ENCODE measurements around the gene LDB3.
"Not testable (repeated sequence)": the region's sequence is repeated elsewhere in the genome, so short reads cannot be mapped to it uniquely, and the experiment has no call there.

Gene LDB3

DNA sequence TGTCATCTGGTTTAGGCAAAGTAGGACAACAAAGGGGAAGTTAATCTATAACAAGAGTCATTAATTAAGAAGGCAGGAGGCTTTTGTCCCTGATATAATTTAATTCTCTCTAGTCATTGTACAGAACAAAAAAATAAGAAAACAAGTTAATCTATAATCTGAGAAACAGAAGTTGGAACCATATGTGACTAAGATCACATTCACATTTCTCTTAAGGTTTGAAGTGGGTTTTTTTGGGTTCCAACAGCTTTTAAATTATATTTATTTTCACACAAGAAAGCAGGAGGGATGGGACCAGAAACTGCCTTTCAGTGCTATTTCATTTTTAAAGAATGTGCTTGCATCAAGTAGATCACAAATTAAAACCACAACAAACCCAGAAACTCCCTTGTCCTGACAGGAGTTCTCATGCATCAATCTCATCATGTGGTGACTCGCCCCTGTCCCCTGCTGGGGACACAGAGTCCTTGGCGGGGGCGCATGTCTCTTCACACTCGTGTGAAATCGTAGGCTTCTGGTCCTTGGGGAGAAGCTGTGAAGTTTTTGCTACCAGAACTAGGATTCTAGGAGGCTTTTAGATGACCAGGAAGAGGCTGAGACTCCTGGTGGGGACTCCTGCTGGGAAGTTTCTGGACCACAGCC, 24.0 kb upstream of the LDB3 start:
- Histone ChIP-seq H3K27me3 (ENCODE audit: control insufficient read depth in 5 of 5, insufficient read depth in 4 of 5, low read length in 5 of 5) (peaks cover 0 to 6% (median 0%) of the 10 kb centered on the region in 5 donors), H3K27ac (ENCODE audit: low read depth, low read length) (no peak overlapping the region), H3K4me3 (ENCODE audit: low read depth in 1 of 5, low read length in 5 of 5) (no peak overlapping the region), H3K4me1 (ENCODE audit: control insufficient read depth in 5 of 5, insufficient read depth in 5 of 5, low read length in 5 of 5) (peaks cover 3 to 19% (median 13%) of the 10 kb centered on the region in 5 donors), H3K36me3 (ENCODE audit: control insufficient read depth in 5 of 5, insufficient read depth in 5 of 5, low read length in 5 of 5) (no peaks in the 10 kb centered on the region), H3K9ac (ENCODE audit: low read length in 5 of 5) (no peak overlapping the region), H3K9me3 (ENCODE audit: control insufficient read depth in 5 of 5, low read length in 5 of 5) (no peaks in the 10 kb centered on the region)

DNA sequence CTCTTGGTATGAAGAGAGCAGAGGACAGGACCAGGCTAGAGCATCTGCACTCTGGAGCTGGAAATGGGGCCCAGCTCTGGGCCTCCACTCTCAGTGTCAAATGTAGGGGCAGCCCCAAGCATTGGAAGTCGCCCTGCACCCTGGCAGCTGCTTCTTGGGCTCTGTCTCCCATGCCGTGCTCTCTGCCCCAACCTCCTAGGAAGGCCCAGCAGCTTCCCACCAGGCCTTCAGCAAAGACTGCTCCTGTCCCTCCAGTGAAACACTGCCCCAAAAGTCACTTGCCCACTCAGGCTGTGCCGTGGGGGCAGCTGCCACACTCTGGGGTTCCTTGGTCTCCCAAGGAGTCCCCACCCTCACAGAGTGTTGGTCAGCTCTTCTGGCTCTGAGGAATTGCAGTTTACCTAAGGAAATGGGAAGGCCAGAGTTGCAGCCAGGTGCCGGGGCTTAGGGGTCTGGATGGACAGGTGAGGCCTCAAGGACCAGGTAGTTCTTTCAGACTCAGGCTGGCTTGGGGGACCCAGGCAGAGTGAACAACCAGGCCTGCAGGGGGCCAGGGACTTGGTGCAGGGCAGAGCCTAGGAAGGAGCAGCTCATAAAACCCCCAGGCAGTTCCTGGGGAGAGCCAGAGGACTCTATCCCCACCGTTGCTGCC, 23.4 kb upstream of the LDB3 start:
- no peaks in the 10 kb centered on the region for H3K36me3 ChIP-seq (ENCODE audit: control insufficient read depth in 5 of 5, insufficient read depth in 5 of 5, low read length in 5 of 5)
- no peak overlapping the region for H3K4me3 ChIP-seq (ENCODE audit: low read depth in 1 of 5, low read length in 5 of 5)
- H3K27me3 ChIP-seq (ENCODE audit: control insufficient read depth in 5 of 5, insufficient read depth in 4 of 5, low read length in 5 of 5), result peaks cover 0 to 6% (median 0%) of the 10 kb centered on the region in 5 donors
- H3K4me1 ChIP-seq (ENCODE audit: control insufficient read depth in 5 of 5, insufficient read depth in 5 of 5, low read length in 5 of 5), result peaks cover 3 to 25% (median 19%) of the 10 kb centered on the region in 5 donors
- H3K9ac ChIP-seq (ENCODE audit: low read length in 5 of 5), result no peak overlapping the region
- no peak overlapping the region for H3K27ac ChIP-seq (ENCODE audit: low read depth, low read length)
- no peaks in the 10 kb centered on the region for H3K9me3 ChIP-seq (ENCODE audit: control insufficient read depth in 5 of 5, low read length in 5 of 5)

DNA sequence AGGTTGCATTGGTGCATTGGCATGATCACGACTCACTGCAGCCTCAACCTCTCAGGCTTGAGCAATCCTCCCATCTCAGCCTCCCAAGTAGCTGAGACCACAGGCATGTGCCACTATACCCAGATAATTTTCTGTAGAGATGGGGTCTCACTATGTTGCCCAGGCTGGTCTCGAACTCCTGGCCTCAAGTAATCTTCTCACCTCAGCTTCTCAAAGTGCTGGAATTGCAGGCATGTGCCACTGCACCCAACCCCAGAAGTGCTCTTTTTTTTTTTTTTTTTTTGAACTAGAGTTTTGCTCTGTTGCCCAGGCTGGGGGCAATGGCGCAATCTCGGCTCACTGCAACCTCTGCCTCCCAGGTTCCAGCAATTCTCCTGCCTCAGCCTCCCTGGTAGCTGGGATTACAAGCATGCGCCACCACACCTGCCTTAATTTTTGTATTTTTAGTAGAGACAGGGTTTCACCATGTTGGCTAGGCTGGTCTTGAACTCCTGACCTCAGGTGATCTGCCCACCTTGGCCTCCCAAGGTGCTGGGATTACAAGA, 22.6 kb upstream of the LDB3 start:
- not testable (repeated sequence) for H3K27ac ChIP-seq (ENCODE audit: low read depth, low read length); H3K9ac ChIP-seq (ENCODE audit: low read length in 5 of 5); H3K4me3 ChIP-seq (ENCODE audit: low read depth in 1 of 5, low read length in 5 of 5); H3K9me3 ChIP-seq (ENCODE audit: control insufficient read depth in 5 of 5, low read length in 5 of 5); H3K36me3 ChIP-seq (ENCODE audit: control insufficient read depth in 5 of 5, insufficient read depth in 5 of 5, low read length in 5 of 5); H3K27me3 ChIP-seq (ENCODE audit: control insufficient read depth in 5 of 5, insufficient read depth in 4 of 5, low read length in 5 of 5)
- H3K4me1 ChIP-seq (ENCODE audit: control insufficient read depth in 5 of 5, insufficient read depth in 5 of 5, low read length in 5 of 5), result peaks cover 3 to 28% (median 23%) of the 10 kb centered on the region in 5 donors

DNA sequence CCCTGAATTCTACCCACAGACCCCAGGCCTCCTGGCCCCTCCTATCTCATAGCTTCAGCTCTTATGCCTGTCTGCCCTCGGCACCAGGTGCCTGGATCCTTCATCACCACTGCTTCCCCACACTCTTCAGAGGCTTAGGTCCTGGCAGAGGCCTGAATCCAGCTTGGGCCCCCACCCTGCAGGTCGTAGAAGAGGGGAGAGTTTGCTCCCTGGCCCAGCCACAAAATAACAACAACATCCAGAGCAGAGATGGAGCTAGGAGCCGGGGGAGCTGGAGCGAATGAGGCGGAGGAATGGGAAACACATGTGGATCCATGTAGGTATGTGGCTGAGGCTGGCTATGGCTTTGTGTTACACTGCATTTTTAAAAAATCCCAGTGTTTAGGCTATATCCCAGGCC, 21.8 kb upstream of the LDB3 start:
- no peaks in the 10 kb centered on the region for H3K36me3 ChIP-seq (ENCODE audit: control insufficient read depth in 5 of 5, insufficient read depth in 5 of 5, low read length in 5 of 5)
- H3K27me3 ChIP-seq (ENCODE audit: control insufficient read depth in 5 of 5, insufficient read depth in 4 of 5, low read length in 5 of 5), result peaks cover 0 to 6% (median 0%) of the 10 kb centered on the region in 5 donors
- H3K4me1 ChIP-seq (ENCODE audit: control insufficient read depth in 5 of 5, insufficient read depth in 5 of 5, low read length in 5 of 5), result peaks cover 3 to 28% (median 23%) of the 10 kb centered on the region in 5 donors
- no peak overlapping the region for H3K27ac ChIP-seq (ENCODE audit: low read depth, low read length)
- no peaks in the 10 kb centered on the region for H3K9me3 ChIP-seq (ENCODE audit: control insufficient read depth in 5 of 5, low read length in 5 of 5)
- H3K4me3 ChIP-seq (ENCODE audit: low read depth in 1 of 5, low read length in 5 of 5), result no peak overlapping the region
- no peak overlapping the region for H3K9ac ChIP-seq (ENCODE audit: low read length in 5 of 5)

DNA sequence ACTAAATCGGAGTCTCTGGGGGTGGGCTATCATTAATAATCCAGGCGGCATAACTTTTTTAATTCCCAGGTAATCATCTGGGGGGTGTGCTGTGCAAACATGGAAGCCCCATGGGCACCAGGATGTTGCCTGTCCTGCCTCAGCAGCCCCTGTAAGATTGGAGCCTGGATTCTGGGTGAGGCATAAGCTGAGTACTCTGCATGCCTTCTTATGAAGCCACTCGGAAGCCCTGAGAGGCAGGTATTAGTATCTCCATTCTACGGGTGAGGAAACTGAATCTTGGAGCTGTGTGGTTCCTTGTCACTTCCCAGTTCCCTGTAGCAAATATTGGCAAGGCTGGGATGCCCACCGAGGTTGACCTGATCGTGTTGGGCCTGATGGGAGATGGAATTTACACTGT, 21.4 kb upstream of the LDB3 start:
- Histone ChIP-seq H3K27me3 (ENCODE audit: control insufficient read depth in 5 of 5, insufficient read depth in 4 of 5, low read length in 5 of 5) (peaks cover 0 to 6% (median 0%) of the 10 kb centered on the region in 5 donors), H3K9me3 (ENCODE audit: control insufficient read depth in 5 of 5, low read length in 5 of 5) (no peaks in the 10 kb centered on the region), H3K27ac (ENCODE audit: low read depth, low read length) (no peak overlapping the region), H3K4me1 (ENCODE audit: control insufficient read depth in 5 of 5, insufficient read depth in 5 of 5, low read length in 5 of 5) (peaks cover 3 to 28% (median 23%) of the 10 kb centered on the region in 5 donors), H3K4me3 (ENCODE audit: low read depth in 1 of 5, low read length in 5 of 5) (no peak overlapping the region), H3K9ac (ENCODE audit: low read length in 5 of 5) (no peak overlapping the region), H3K36me3 (ENCODE audit: control insufficient read depth in 5 of 5, insufficient read depth in 5 of 5, low read length in 5 of 5) (no peaks in the 10 kb centered on the region)

DNA sequence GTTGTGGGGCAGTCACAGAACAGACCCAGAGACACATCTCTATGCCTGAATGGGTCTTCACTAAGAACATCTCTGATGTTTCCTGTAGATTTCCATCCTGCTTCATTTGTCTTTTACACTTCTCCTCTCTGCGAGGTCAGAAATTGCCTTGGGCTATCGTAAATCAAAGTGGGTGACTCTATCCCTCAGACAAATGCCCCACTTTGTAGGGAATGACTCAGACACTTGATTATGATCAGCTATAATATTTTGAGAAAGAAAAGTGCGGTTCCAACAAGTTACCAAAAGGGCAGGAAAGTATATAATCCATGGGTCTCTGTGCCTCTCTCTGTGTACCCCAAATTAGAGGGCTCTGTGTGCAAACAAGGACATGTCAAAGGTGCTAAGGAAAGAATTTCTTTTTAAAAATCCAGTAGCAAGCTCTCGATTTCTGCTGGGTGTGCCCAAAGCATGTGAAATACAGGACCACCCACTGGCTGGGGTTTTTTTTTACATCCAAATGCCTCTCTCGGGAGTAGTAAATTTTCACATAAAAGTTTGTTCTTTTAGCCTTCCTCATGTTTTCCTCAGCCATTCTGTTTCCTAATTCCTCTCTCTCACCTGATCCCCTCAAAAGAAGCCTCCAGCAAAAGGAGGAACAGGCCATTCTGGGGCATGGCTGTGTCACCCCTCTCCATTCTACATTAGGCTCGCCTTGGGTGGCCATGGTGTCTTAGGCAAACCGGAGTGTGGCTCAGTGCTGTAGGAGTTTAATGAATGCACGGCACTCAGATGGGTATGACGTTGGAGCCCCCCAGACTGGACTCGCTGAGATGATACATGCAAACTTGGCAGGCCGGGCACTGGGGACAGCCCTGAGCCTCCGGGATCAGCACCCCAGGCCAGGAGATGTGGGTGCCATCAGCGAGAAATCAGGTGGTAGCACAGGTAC, 20.3 kb upstream of the LDB3 start:
- Histone ChIP-seq H3K27ac (ENCODE audit: low read depth, low read length) (no peak overlapping the region), H3K4me1 (ENCODE audit: control insufficient read depth in 5 of 5, insufficient read depth in 5 of 5, low read length in 5 of 5) (peaks cover 3 to 31% (median 23%) of the 10 kb centered on the region in 5 donors), H3K9me3 (ENCODE audit: control insufficient read depth in 5 of 5, low read length in 5 of 5) (no peaks in the 10 kb centered on the region), H3K9ac (ENCODE audit: low read length in 5 of 5) (no peak overlapping the region), H3K4me3 (ENCODE audit: low read depth in 1 of 5, low read length in 5 of 5) (no peak overlapping the region), H3K36me3 (ENCODE audit: control insufficient read depth in 5 of 5, insufficient read depth in 5 of 5, low read length in 5 of 5) (no peaks in the 10 kb centered on the region), H3K27me3 (ENCODE audit: control insufficient read depth in 5 of 5, insufficient read depth in 4 of 5, low read length in 5 of 5) (peaks cover 0 to 9% (median 0%) of the 10 kb centered on the region in 5 donors)

DNA sequence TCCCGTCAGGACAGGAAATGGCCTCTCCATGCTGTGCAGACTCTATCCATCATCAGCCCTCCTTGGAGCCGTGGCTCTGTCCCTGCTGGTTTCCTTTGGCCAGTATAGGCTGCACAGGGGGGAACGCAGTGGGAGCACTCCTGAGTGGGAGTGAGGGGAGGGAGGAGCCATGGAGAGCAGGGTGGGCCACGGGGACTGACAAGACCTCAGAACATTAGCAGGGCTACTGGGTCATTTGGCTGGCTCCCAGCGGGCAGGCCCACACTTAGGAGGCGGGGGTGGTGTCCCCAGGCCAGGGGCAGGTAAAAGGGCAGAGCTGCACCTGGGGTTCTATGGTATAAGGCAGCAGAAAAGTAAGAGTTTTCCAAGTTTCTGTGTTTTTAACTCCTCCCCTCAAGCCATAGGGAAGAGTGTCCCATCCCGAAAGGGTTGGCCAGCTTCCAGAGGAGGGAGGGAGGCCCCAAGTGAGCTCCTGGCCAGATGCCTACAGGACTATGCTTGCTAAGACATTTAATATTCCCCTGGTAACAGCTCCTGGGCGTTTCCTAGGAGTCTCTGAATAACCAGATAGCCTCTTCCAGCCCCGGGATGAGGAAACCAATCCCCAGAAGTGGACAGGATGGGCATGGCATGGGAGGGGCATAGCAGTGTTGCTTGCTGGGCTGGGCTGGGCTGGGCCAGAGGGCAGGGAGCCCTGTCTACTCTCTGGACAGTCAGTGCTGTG, 19.4 kb upstream of the LDB3 start:
- H3K36me3 ChIP-seq (ENCODE audit: control insufficient read depth in 5 of 5, insufficient read depth in 5 of 5, low read length in 5 of 5), result no peaks in the 10 kb centered on the region
- H3K27ac ChIP-seq (ENCODE audit: low read depth, low read length), result no peak overlapping the region
- H3K4me1 ChIP-seq (ENCODE audit: control insufficient read depth in 5 of 5, insufficient read depth in 5 of 5, low read length in 5 of 5), result peaks cover 3 to 24% (median 23%) of the 10 kb centered on the region in 5 donors
- H3K4me3 ChIP-seq (ENCODE audit: low read depth in 1 of 5, low read length in 5 of 5), result no peak overlapping the region
- no peaks in the 10 kb centered on the region for H3K9me3 ChIP-seq (ENCODE audit: control insufficient read depth in 5 of 5, low read length in 5 of 5)
- H3K9ac ChIP-seq (ENCODE audit: low read length in 5 of 5), result no peak overlapping the region
- H3K27me3 ChIP-seq (ENCODE audit: control insufficient read depth in 5 of 5, insufficient read depth in 4 of 5, low read length in 5 of 5), result peaks cover 0 to 9% (median 0%) of the 10 kb centered on the region in 5 donors

DNA sequence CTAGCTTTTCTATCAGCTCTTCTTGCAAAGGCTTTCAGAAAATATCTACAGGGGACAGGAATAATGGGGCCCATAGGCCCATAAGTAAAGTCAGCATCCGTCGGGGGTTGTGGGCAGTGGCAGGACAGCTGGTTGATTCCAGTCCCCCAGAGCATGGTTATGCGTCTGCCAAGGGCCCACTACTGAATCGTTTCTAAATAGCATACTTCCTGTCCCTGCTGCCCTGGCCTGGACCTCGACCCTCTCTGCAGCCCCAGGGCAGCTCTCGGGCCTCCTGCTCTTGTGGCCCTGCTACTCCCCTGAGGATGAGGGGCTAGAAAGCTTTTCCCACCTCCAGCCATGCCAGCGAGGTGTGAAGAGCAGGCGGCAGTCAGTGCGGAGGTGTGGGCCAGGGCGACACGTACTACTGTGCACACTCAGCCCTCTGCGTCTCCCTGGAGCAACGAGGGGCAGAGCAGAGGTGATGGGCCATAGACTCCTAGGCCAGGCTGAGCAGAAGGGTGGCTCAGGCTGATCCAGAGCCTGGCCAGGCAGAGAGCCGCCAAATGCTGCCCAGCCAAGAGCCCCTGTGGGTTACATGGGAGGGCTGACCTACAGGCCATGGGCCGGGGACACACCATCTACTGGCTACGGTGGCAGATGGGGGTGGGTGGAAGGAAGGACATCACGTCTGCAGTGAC, 18.7 kb upstream of the LDB3 start:
- Histone ChIP-seq H3K4me1 (ENCODE audit: control insufficient read depth in 5 of 5, insufficient read depth in 5 of 5, low read length in 5 of 5) (peaks cover 3 to 23% (median 20%) of the 10 kb centered on the region in 5 donors), H3K27me3 (ENCODE audit: control insufficient read depth in 5 of 5, insufficient read depth in 4 of 5, low read length in 5 of 5) (peaks cover 0 to 9% (median 0%) of the 10 kb centered on the region in 5 donors), H3K27ac (ENCODE audit: low read depth, low read length) (no peak overlapping the region), H3K9ac (ENCODE audit: low read length in 5 of 5) (peak overlapping the region in 1 of 5 donors; percentile 10), H3K36me3 (ENCODE audit: control insufficient read depth in 5 of 5, insufficient read depth in 5 of 5, low read length in 5 of 5) (no peaks in the 10 kb centered on the region), H3K9me3 (ENCODE audit: control insufficient read depth in 5 of 5, low read length in 5 of 5) (no peaks in the 10 kb centered on the region), H3K4me3 (ENCODE audit: low read depth in 1 of 5, low read length in 5 of 5) (no peak overlapping the region)

DNA sequence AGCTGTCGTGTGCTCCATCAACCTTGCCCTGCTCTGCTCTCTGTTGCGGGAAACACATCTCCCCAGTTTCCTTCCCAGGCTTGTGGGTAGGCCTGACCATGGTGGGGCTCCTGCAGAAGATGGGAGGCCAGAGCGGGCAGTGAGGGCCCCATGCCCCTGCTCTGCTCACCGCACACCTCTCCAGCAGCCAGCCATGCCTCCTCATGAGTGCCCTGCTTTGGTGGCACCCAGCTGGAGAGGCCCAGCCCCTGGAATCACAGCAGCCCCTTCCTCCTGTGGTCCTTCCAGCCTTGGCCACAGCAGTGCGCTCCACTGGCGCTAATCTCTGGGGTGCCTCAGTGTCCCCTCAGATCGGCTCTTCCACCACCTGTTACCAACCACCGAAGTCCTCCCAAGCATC, 18.2 kb upstream of the LDB3 start:
- Histone ChIP-seq H3K27me3 (ENCODE audit: control insufficient read depth in 5 of 5, insufficient read depth in 4 of 5, low read length in 5 of 5) (peaks cover 0 to 9% (median 0%) of the 10 kb centered on the region in 5 donors), H3K36me3 (ENCODE audit: control insufficient read depth in 5 of 5, insufficient read depth in 5 of 5, low read length in 5 of 5) (no peaks in the 10 kb centered on the region), H3K4me3 (ENCODE audit: low read depth in 1 of 5, low read length in 5 of 5) (no peak overlapping the region), H3K27ac (ENCODE audit: low read depth, low read length) (no peak overlapping the region), H3K9ac (ENCODE audit: low read length in 5 of 5) (no peak overlapping the region), H3K9me3 (ENCODE audit: control insufficient read depth in 5 of 5, low read length in 5 of 5) (no peaks in the 10 kb centered on the region), H3K4me1 (ENCODE audit: control insufficient read depth in 5 of 5, insufficient read depth in 5 of 5, low read length in 5 of 5) (peaks cover 3 to 23% (median 17%) of the 10 kb centered on the region in 5 donors)

All from subcutaneous abdominal adipose tissue (tissue), 5 donors.